ENCODE measurements around the gene PPP1R9A.

The PPP1R9A gene

GRCh38 chr7:95026018-95026417, 118.6 kb downstream of the PPP1R9A start:
- no peak for ATAC-seq
- TF ChIP-seq ZNF8 (CRISPR knock-in tag; IDR thresholded peaks at IDR 0.05) (no peak), SNAI2 (CRISPR knock-in tag; IDR thresholded peaks at IDR 0.05) (no peak), ZC3H10 (CRISPR knock-in tag; IDR thresholded peaks at IDR 0.05) (no peak), ARNTL (CRISPR knock-in tag; IDR thresholded peaks at IDR 0.05; ENCODE audit: borderline replicate concordance, low read depth) (no peak), RARB (CRISPR knock-in tag; IDR thresholded peaks at IDR 0.05) (no peak), CSRNP3 (CRISPR knock-in tag; IDR thresholded peaks at IDR 0.05) (no peak), ZFP30 (CRISPR knock-in tag; IDR thresholded peaks at IDR 0.05) (no peak), GLIS3 (CRISPR knock-in tag; IDR thresholded peaks at IDR 0.05) (no peak), ESRRG (CRISPR knock-in tag; IDR thresholded peaks at IDR 0.05) (no peak), ZNF565 (CRISPR knock-in tag; conservative IDR thresholded peaks at IDR 0.05; ENCODE audit: low read depth) (no peak), CSDC2 (CRISPR knock-in tag; IDR thresholded peaks at IDR 0.05) (no peak), BACH2 (CRISPR knock-in tag; IDR thresholded peaks at IDR 0.05; ENCODE audit: borderline replicate concordance) (no peak), TSHZ2 (CRISPR knock-in tag; IDR thresholded peaks at IDR 0.05) (no peak)

GRCh38 chr7:95026421-95027072, 119.2 kb downstream of the PPP1R9A start:
- TF ChIP-seq ZNF565 (CRISPR knock-in tag; conservative IDR thresholded peaks at IDR 0.05; ENCODE audit: low read depth) = no peak
- TF ChIP-seq POU6F1 (CRISPR knock-in tag; IDR thresholded peaks at IDR 0.05; ENCODE audit: borderline replicate concordance, low read depth) = no peak
- no peak for TF ChIP-seq PATZ1 (CRISPR knock-in tag; IDR thresholded peaks at IDR 0.05; ENCODE audit: borderline replicate concordance)
- TF ChIP-seq BACH2 (CRISPR knock-in tag; IDR thresholded peaks at IDR 0.05; ENCODE audit: borderline replicate concordance) = no peak
- no peak for TF ChIP-seq RARB (CRISPR knock-in tag; IDR thresholded peaks at IDR 0.05)
- no peak for TF ChIP-seq ISL1 (CRISPR knock-in tag; IDR thresholded peaks at IDR 0.05)
- TF ChIP-seq TOX (CRISPR knock-in tag; IDR thresholded peaks at IDR 0.05; ENCODE audit: borderline replicate concordance) = no peak
- TF ChIP-seq SNAI2 (CRISPR knock-in tag; IDR thresholded peaks at IDR 0.05) = no peak
- no peak for TF ChIP-seq ZNF8 (CRISPR knock-in tag; IDR thresholded peaks at IDR 0.05)
- no peak for TF ChIP-seq ZFP3 (CRISPR knock-in tag; IDR thresholded peaks at IDR 0.05)
- TF ChIP-seq TCF4 (CRISPR knock-in tag; IDR thresholded peaks at IDR 0.05; ENCODE audit: borderline replicate concordance) = no peak
- no peak for TF ChIP-seq CSDC2 (CRISPR knock-in tag; IDR thresholded peaks at IDR 0.05)
- no peak for TF ChIP-seq CSRNP3 (CRISPR knock-in tag; IDR thresholded peaks at IDR 0.05)
- TF ChIP-seq ZC3H10 (CRISPR knock-in tag; IDR thresholded peaks at IDR 0.05) = no peak
- TF ChIP-seq PPARA (CRISPR knock-in tag; IDR thresholded peaks at IDR 0.05; ENCODE audit: borderline replicate concordance) = no peak
- no peak for TF ChIP-seq OSR1 (CRISPR knock-in tag; IDR thresholded peaks at IDR 0.05)
- no peak for TF ChIP-seq CREB5 (CRISPR knock-in tag; IDR thresholded peaks at IDR 0.05; ENCODE audit: low read depth)
- no peak for ATAC-seq

Measured in SK-N-SH treated with all-trans-retinoic acid at 6 μM for 48 hours (cell line).